ENCODE measurements around the gene SYT8.

GRCh38 chr11:1863352-1864216, 28.8 kb downstream of the SYT8 start:
- TF ChIP-seq CTCF (conservative IDR thresholded peaks at IDR 0.05; ENCODE audit: low read depth in 2 of 2) (no peak), NANOG (IDR thresholded peaks at IDR 0.05; ENCODE audit: borderline replicate concordance) (no peak), REST (IDR thresholded peaks at IDR 0.05; ENCODE audit: unreplicated experiment) (no peak), EZH2 (IDR thresholded peaks at IDR 0.05; ENCODE audit: low read depth, unreplicated experiment) (no peak), EZH2phosphoT487 (IDR thresholded peaks at IDR 0.05; ENCODE audit: unreplicated experiment) (no peak), JUNB (IDR thresholded peaks at IDR 0.05; ENCODE audit: unreplicated experiment) (no peak), POLR2AphosphoS5 (IDR thresholded peaks at IDR 0.05; ENCODE audit: low read depth) (no peak), CREB1 (CRISPR knock-in tag; IDR thresholded peaks at IDR 0.05; ENCODE audit: low read depth) (no peak), ZNF331 (CRISPR knock-in tag; IDR thresholded peaks at IDR 0.05; ENCODE audit: low read depth) (no peak), STAT1 (IDR thresholded peaks at IDR 0.05; ENCODE audit: unreplicated experiment) (no peak), ZNF462 (CRISPR knock-in tag; IDR thresholded peaks at IDR 0.05) (no peak), ETS1 (IDR thresholded peaks at IDR 0.05) (no peak), ZNF114 (CRISPR knock-in tag; IDR thresholded peaks at IDR 0.05) (no peak)

Measured in GM23338 (cell line).